Measurements from ENCODE around the gene SLC45A1. TPM values are rescaled to one million over a fixed set of nuclear protein-coding genes. Genes with fewer than 3 reads are reported as not detected.

SLC45A1 gene
- total and polyA plus RNA-seq, 9 donors: 0.70 to 7.2 (median 4.5) TPM

DNA sequence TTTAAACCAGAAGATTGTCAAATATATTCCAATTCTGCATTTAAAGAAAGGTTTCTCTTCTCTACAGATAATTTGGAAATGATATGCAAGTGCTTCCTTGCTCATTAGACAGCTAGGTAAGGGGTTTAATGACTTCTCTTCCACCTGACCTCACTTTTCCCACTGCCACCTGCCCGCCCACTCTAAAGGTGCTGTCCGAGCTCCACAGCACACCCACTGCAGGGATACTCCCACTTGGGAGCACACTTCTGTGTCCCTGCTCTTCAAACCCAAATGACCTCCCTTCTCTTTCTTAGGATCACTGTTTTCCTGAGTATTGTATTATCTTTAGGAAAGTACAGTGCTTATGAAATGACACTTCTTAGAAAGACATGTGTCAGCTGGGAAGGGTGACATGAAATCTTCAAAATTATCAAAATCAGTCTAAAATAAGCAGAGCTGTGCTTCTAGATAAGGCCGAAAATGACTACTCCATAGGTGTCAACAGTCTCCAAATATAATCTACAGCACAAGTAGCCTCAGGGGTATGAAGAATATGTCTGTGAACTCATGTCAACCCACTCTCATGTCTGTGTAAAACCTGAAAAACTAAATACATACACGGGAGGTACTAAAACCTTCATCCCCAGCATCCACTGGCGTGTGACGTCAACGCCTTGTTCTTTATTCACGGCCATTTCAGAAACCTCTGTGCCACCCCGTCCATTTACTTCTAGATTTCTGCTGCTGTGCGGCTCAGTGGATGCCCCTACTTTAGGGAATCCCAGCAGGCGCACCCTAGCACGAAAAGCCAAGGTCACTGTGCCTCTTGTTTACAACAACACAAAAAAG is 71.0 kb downstream of the SLC45A1 start:
- WGBS, 3 donors: 91 to 93% (median 92%) methylated on average over 12 of the region's 12 CpGs
- no peak for DNase-seq
- H3K27ac ChIP-seq: no peak overlapping the region

DNA sequence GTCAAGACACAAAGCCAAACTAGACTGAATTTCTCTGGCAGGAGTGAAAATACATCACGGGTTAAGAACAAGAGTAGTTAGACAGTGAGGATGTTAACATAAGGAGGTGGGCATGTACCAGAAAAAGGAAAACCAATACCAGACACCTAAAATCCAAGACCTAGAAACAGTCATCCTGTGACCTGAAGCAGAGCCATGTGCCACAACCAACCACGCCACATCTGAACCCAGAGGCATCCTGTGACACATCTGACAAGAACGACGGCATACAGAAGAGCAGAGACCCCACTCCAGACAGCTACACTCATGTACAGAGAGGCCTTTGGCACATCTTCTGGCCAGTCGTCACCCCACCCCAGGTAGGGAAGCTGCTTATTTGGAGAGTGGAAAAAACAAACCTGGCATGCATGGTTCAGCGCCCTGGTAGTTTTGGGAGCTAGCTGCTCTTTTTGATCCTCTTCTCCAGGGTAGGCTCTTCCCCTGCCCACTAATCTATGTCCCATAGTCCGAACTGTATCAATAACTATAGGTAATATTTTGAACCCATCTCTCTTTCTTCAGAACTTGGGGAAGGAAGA is 72.1 kb downstream of the SLC45A1 start:
- Histone ChIP-seq H3K4me1 (ENCODE audit: insufficient read depth) (peaks cover 10% of the 10 kb centered on the region), H3K27ac (no peak overlapping the region), H3K4me3 (no peak overlapping the region), H3K9me3 (no peaks in the 10 kb centered on the region), H3K27me3 (no peaks in the 10 kb centered on the region), H3K36me3 (no peaks in the 10 kb centered on the region)
- DNase-seq: no peak
- 91 to 94% (median 93%) methylated on average over 7 of the region's 7 CpGs for WGBS, 3 donors
- TF ChIP-seq, protein P1, sequence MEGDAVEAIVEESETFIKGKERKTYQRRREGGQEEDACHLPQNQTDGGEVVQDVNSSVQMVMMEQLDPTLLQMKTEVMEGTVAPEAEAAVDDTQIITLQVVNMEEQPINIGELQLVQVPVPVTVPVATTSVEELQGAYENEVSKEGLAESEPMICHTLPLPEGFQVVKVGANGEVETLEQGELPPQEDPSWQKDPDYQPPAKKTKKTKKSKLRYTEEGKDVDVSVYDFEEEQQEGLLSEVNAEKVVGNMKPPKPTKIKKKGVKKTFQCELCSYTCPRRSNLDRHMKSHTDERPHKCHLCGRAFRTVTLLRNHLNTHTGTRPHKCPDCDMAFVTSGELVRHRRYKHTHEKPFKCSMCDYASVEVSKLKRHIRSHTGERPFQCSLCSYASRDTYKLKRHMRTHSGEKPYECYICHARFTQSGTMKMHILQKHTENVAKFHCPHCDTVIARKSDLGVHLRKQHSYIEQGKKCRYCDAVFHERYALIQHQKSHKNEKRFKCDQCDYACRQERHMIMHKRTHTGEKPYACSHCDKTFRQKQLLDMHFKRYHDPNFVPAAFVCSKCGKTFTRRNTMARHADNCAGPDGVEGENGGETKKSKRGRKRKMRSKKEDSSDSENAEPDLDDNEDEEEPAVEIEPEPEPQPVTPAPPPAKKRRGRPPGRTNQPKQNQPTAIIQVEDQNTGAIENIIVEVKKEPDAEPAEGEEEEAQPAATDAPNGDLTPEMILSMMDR (IDR thresholded peaks at IDR 0.05): no peak
- TF ChIP-seq EP300 (IDR thresholded peaks at IDR 0.05): no peak
- TF ChIP-seq POLR2A (IDR thresholded peaks at IDR 0.05): no peak
- intact Hi-C loops (cut with DNase I): no loop called here

More for the DNA sequence above, 71.0 kb downstream of the SLC45A1 start:
- TF ChIP-seq EP300 (IDR thresholded peaks at IDR 0.05) (no peak), POLR2A (IDR thresholded peaks at IDR 0.05) (no peak)
- TF ChIP-seq, protein P1 (IDR thresholded peaks at IDR 0.05): no peak
- Histone ChIP-seq H3K4me3 (no peak overlapping the region), H3K27me3 (no peaks in the 10 kb centered on the region), H3K36me3 (no peaks in the 10 kb centered on the region), H3K9me3 (no peaks in the 10 kb centered on the region), H3K4me1 (ENCODE audit: insufficient read depth) (peaks cover 10% of the 10 kb centered on the region)
- intact Hi-C loops (cut with DNase I): no loop called here

DNA sequence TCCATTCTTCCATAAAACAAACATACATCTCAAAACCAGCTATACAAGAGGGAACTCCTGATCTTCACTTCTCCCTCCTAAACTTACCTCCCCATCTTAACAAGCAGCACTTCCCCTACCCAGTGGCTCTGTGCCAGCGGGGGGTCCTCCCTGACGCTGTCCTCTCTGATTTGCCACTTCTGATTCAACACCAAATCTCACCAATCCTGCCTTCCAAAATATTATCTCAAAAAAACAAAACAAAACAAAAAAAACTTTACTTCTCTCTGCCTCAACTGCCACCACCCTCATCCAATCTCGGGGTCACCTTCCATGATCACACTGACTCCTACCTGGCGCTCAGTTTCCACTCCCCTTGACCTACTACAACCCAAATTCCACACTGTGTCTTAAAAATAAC is 72.8 kb downstream of the SLC45A1 start:
- peaks cover 12% of the 10 kb centered on the region for H3K4me1 ChIP-seq (ENCODE audit: insufficient read depth)
- H3K27ac ChIP-seq: no peak overlapping the region
- H3K4me3 ChIP-seq: no peak overlapping the region
- no peaks in the 10 kb centered on the region for H3K27me3 ChIP-seq
- no peaks in the 10 kb centered on the region for H3K9me3 ChIP-seq
- WGBS, 3 donors: 77 to 85% (median 80%) methylated on average over 4 of the region's 4 CpGs
- no peaks in the 10 kb centered on the region for H3K36me3 ChIP-seq
- TF ChIP-seq, protein P1 (IDR thresholded peaks at IDR 0.05): no peak
- TF ChIP-seq EP300 (IDR thresholded peaks at IDR 0.05): no peak
- no peak for TF ChIP-seq POLR2A (IDR thresholded peaks at IDR 0.05)
- intact Hi-C loops (cut with DNase I): no loop called here
- no peak for DNase-seq

DNA sequence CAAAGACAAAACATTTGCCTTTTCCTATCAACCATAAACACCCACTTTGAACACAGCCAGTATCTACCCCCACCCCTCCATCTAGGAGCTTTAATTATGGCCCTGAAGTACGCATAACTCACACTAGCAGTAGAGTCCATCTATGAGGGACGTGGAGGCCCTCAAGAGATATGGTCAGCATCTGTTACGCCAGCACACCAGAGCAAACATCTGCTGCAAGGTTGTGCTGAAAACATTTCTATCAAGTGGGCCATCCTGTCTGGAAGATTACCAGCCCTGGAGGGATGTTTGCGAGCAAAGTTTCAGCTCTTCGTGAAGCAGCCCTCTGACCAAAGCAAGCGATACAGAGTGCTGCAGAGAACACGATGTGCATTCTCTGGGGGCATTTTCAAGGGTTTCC is 74.6 kb downstream of the SLC45A1 start:
- 14 to 38% (median 17%) methylated on average over 7 of the region's 7 CpGs for WGBS, 3 donors
- H3K4me1 ChIP-seq (ENCODE audit: insufficient read depth): peaks cover 23% of the 10 kb centered on the region
- no peaks in the 10 kb centered on the region for H3K9me3 ChIP-seq
- no peak overlapping the region for H3K4me3 ChIP-seq
- intact Hi-C loops (cut with DNase I): no loop called here
- DNase-seq: peak in 2 of 5 donors; percentile 53 to 65
- TF ChIP-seq POLR2A (IDR thresholded peaks at IDR 0.05) (no peak), EP300 (IDR thresholded peaks at IDR 0.05) (no peak)
- TF ChIP-seq, protein P1 (IDR thresholded peaks at IDR 0.05): no peak
- no peaks in the 10 kb centered on the region for H3K27me3 ChIP-seq
- no peaks in the 10 kb centered on the region for H3K36me3 ChIP-seq
- no peak overlapping the region for H3K27ac ChIP-seq

Small RNAs within 50 kb of the gene (small RNA-seq; reads per million reads assigned to genes)
- not detected for gene RF00019
- not detected for gene RNU6-991P
